ENCODE results near the gene FYB2. TPM values are rescaled to one million over a fixed set of nuclear protein-coding genes. Genes with fewer than 3 reads are reported as not detected.

FYB2 gene
- total and polyA plus RNA-seq, 4 donors: 2.4 to 5.7 (median 2.5) TPM

- WGBS (ENCODE audit: insufficient coverage): no CpG with 5 or more reads among the region's 1 CpG
- Histone ChIP-seq H3K4me1 (ENCODE audit: control insufficient read depth, insufficient read depth, low read length) (peaks cover 8% of the 10 kb centered on the region), H3K27ac (ENCODE audit: low read depth, low read length) (no peak overlapping the region)
Observed at GRCh38 chr1:56824938-56825337, 5.7 kb upstream of the FYB2 start.

GRCh38 chr1:56824271-56824670 lies 5.1 kb upstream of the FYB2 start:
- Histone ChIP-seq H3K9me3 (ENCODE audit: control insufficient read depth, insufficient read depth, low read length) (no peaks in the 10 kb centered on the region), H3K27ac (ENCODE audit: low read depth, low read length) (no peak overlapping the region), H3K4me3 (ENCODE audit: low read depth, low read length) (no peak overlapping the region), H3K36me3 (ENCODE audit: control insufficient read depth, insufficient read depth, low read length) (no peaks in the 10 kb centered on the region), H3K4me1 (ENCODE audit: control insufficient read depth, insufficient read depth, low read length) (peaks cover 12% of the 10 kb centered on the region), H3K27me3 (ENCODE audit: control insufficient read depth, insufficient read depth, low read length) (peaks cover 2% of the 10 kb centered on the region)
- 100% methylated on average over 2 of the region's 2 CpGs for WGBS (ENCODE audit: insufficient coverage)
- DNase-seq (ENCODE audit: low read depth in 4 of 6, low spot score in 6 of 6): no peak

More at GRCh38 chr1:56824938-56825337, 5.7 kb upstream of the FYB2 start:
- H3K36me3 ChIP-seq (ENCODE audit: control insufficient read depth, insufficient read depth, low read length): no peaks in the 10 kb centered on the region
- DNase-seq (ENCODE audit: low read depth in 4 of 6, low spot score in 6 of 6): peak in 1 of 6 donors; percentile 65
- no peak overlapping the region for H3K4me3 ChIP-seq (ENCODE audit: low read depth, low read length)
- no peaks in the 10 kb centered on the region for H3K9me3 ChIP-seq (ENCODE audit: control insufficient read depth, insufficient read depth, low read length)
- H3K27me3 ChIP-seq (ENCODE audit: control insufficient read depth, insufficient read depth, low read length): peaks cover 2% of the 10 kb centered on the region

- no peaks in the 10 kb centered on the region for H3K36me3 ChIP-seq (ENCODE audit: control insufficient read depth, insufficient read depth, low read length)
- no peak overlapping the region for H3K4me3 ChIP-seq (ENCODE audit: low read depth, low read length)
- WGBS (ENCODE audit: insufficient coverage): no CpG with 5 or more reads among the region's 1 CpG
- H3K9me3 ChIP-seq (ENCODE audit: control insufficient read depth, insufficient read depth, low read length): no peaks in the 10 kb centered on the region
- peaks cover 19% of the 10 kb centered on the region for H3K4me1 ChIP-seq (ENCODE audit: control insufficient read depth, insufficient read depth, low read length)
- H3K27ac ChIP-seq (ENCODE audit: low read depth, low read length): no peak overlapping the region
- peaks cover 2% of the 10 kb centered on the region for H3K27me3 ChIP-seq (ENCODE audit: control insufficient read depth, insufficient read depth, low read length)
- DNase-seq (ENCODE audit: low read depth in 4 of 6, low spot score in 6 of 6): no peak
Observed at GRCh38 chr1:56821462-56821797, 2.2 kb upstream of the FYB2 start.

- peak in 2 of 6 donors; percentile 72 to 76 for DNase-seq (ENCODE audit: low read depth in 4 of 6, low spot score in 6 of 6)
- Histone ChIP-seq H3K4me1 (ENCODE audit: control insufficient read depth, insufficient read depth, low read length) (peaks cover 19% of the 10 kb centered on the region), H3K27ac (ENCODE audit: low read depth, low read length) (no peak overlapping the region), H3K27me3 (ENCODE audit: control insufficient read depth, insufficient read depth, low read length) (peaks cover 2% of the 10 kb centered on the region), H3K36me3 (ENCODE audit: control insufficient read depth, insufficient read depth, low read length) (no peaks in the 10 kb centered on the region), H3K4me3 (ENCODE audit: low read depth, low read length) (no peak overlapping the region), H3K9me3 (ENCODE audit: control insufficient read depth, insufficient read depth, low read length) (no peaks in the 10 kb centered on the region)
- 47% methylated on average over 5 of the region's 7 CpGs for WGBS (ENCODE audit: insufficient coverage)
Observed at GRCh38 chr1:56820755-56821461, 1.7 kb upstream of the FYB2 start.

- WGBS (ENCODE audit: insufficient coverage): no CpG with 5 or more reads among the region's 6 CpGs
- no peaks in the 10 kb centered on the region for H3K9me3 ChIP-seq (ENCODE audit: control insufficient read depth, insufficient read depth, low read length)
- no peak overlapping the region for H3K27ac ChIP-seq (ENCODE audit: low read depth, low read length)
- no peak for DNase-seq (ENCODE audit: low read depth in 4 of 6, low spot score in 6 of 6)
- H3K27me3 ChIP-seq (ENCODE audit: control insufficient read depth, insufficient read depth, low read length): peaks cover 2% of the 10 kb centered on the region
- H3K36me3 ChIP-seq (ENCODE audit: control insufficient read depth, insufficient read depth, low read length): no peaks in the 10 kb centered on the region
- H3K4me3 ChIP-seq (ENCODE audit: low read depth, low read length): no peak overlapping the region
- peaks cover 19% of the 10 kb centered on the region for H3K4me1 ChIP-seq (ENCODE audit: control insufficient read depth, insufficient read depth, low read length)
Observed at GRCh38 chr1:56817716-56818463, 1.3 kb downstream of the FYB2 start.

GRCh38 chr1:56816909-56817308 lies 2.3 kb downstream of the FYB2 start:
- Histone ChIP-seq H3K27me3 (ENCODE audit: control insufficient read depth, insufficient read depth, low read length) (peaks cover 2% of the 10 kb centered on the region), H3K36me3 (ENCODE audit: control insufficient read depth, insufficient read depth, low read length) (no peaks in the 10 kb centered on the region), H3K27ac (ENCODE audit: low read depth, low read length) (no peak overlapping the region), H3K9me3 (ENCODE audit: control insufficient read depth, insufficient read depth, low read length) (no peaks in the 10 kb centered on the region), H3K4me1 (ENCODE audit: control insufficient read depth, insufficient read depth, low read length) (peaks cover 19% of the 10 kb centered on the region), H3K4me3 (ENCODE audit: low read depth, low read length) (no peak overlapping the region)
- 85% methylated on average over 4 of the region's 4 CpGs for WGBS (ENCODE audit: insufficient coverage)
- DNase-seq (ENCODE audit: low read depth in 4 of 6, low spot score in 6 of 6): no peak

- H3K27ac ChIP-seq (ENCODE audit: low read depth, low read length): no peak overlapping the region
- no peak for DNase-seq (ENCODE audit: low read depth in 4 of 6, low spot score in 6 of 6)
- peaks cover 19% of the 10 kb centered on the region for H3K4me1 ChIP-seq (ENCODE audit: control insufficient read depth, insufficient read depth, low read length)
- no peaks in the 10 kb centered on the region for H3K9me3 ChIP-seq (ENCODE audit: control insufficient read depth, insufficient read depth, low read length)
- no peaks in the 10 kb centered on the region for H3K36me3 ChIP-seq (ENCODE audit: control insufficient read depth, insufficient read depth, low read length)
- H3K27me3 ChIP-seq (ENCODE audit: control insufficient read depth, insufficient read depth, low read length): peaks cover 2% of the 10 kb centered on the region
- 82% methylated on average over 1 of the region's 1 CpG for WGBS (ENCODE audit: insufficient coverage)
- H3K4me3 ChIP-seq (ENCODE audit: low read depth, low read length): no peak overlapping the region
Observed at GRCh38 chr1:56816264-56816663, 2.9 kb downstream of the FYB2 start.

- Histone ChIP-seq H3K4me3 (ENCODE audit: low read depth, low read length) (no peak overlapping the region), H3K4me1 (ENCODE audit: control insufficient read depth, insufficient read depth, low read length) (peaks cover 7% of the 10 kb centered on the region), H3K27me3 (ENCODE audit: control insufficient read depth, insufficient read depth, low read length) (no peaks in the 10 kb centered on the region), H3K36me3 (ENCODE audit: control insufficient read depth, insufficient read depth, low read length) (no peaks in the 10 kb centered on the region), H3K9me3 (ENCODE audit: control insufficient read depth, insufficient read depth, low read length) (no peaks in the 10 kb centered on the region), H3K27ac (ENCODE audit: low read depth, low read length) (no peak overlapping the region)
- no peak for DNase-seq (ENCODE audit: low read depth in 4 of 6, low spot score in 6 of 6)
- 91% methylated on average over 2 of the region's 2 CpGs for WGBS (ENCODE audit: insufficient coverage)
Observed at GRCh38 chr1:56814205-56814604, 5.0 kb downstream of the FYB2 start.

- Histone ChIP-seq H3K9me3 (ENCODE audit: control insufficient read depth, insufficient read depth, low read length) (no peaks in the 10 kb centered on the region), H3K36me3 (ENCODE audit: control insufficient read depth, insufficient read depth, low read length) (no peaks in the 10 kb centered on the region), H3K27ac (ENCODE audit: low read depth, low read length) (no peak overlapping the region), H3K27me3 (ENCODE audit: control insufficient read depth, insufficient read depth, low read length) (no peaks in the 10 kb centered on the region), H3K4me1 (ENCODE audit: control insufficient read depth, insufficient read depth, low read length) (peaks cover 2% of the 10 kb centered on the region), H3K4me3 (ENCODE audit: low read depth, low read length) (no peak overlapping the region)
- DNase-seq (ENCODE audit: low read depth in 4 of 6, low spot score in 6 of 6): no peak
- WGBS (ENCODE audit: insufficient coverage): 47% methylated on average over 1 of the region's 2 CpGs
Observed at GRCh38 chr1:56811331-56811730, 7.9 kb downstream of the FYB2 start.

- no peaks in the 10 kb centered on the region for H3K9me3 ChIP-seq (ENCODE audit: control insufficient read depth, insufficient read depth, low read length)
- H3K27ac ChIP-seq (ENCODE audit: low read depth, low read length): peak overlapping the region; percentile 0
- WGBS (ENCODE audit: insufficient coverage): no CpG with 5 or more reads among the region's 1 CpG
- peak in 5 of 6 donors; percentile 75 to 93 (median 84) for DNase-seq (ENCODE audit: low read depth in 4 of 6, low spot score in 6 of 6)
- peaks cover 2% of the 10 kb centered on the region for H3K4me1 ChIP-seq (ENCODE audit: control insufficient read depth, insufficient read depth, low read length)
- H3K4me3 ChIP-seq (ENCODE audit: low read depth, low read length): no peak overlapping the region
- no peaks in the 10 kb centered on the region for H3K27me3 ChIP-seq (ENCODE audit: control insufficient read depth, insufficient read depth, low read length)
- no peaks in the 10 kb centered on the region for H3K36me3 ChIP-seq (ENCODE audit: control insufficient read depth, insufficient read depth, low read length)
Observed at GRCh38 chr1:56808410-56808809, 10.8 kb downstream of the FYB2 start.
